GM21526 (cell line): Measurements from ENCODE around the gene KRTAP9-6.

Experiments
- ATAC-seq: cut with Tn5 transposase; IDR thresholded peaks from one replicate; pipeline ENCODE4 v1.9.1; 2021; ENCODE audit warnings: moderate library complexity; ENCODE audit not compliant: unreplicated experiment, low FRiP score

KRTAP9-6 gene

DNA sequence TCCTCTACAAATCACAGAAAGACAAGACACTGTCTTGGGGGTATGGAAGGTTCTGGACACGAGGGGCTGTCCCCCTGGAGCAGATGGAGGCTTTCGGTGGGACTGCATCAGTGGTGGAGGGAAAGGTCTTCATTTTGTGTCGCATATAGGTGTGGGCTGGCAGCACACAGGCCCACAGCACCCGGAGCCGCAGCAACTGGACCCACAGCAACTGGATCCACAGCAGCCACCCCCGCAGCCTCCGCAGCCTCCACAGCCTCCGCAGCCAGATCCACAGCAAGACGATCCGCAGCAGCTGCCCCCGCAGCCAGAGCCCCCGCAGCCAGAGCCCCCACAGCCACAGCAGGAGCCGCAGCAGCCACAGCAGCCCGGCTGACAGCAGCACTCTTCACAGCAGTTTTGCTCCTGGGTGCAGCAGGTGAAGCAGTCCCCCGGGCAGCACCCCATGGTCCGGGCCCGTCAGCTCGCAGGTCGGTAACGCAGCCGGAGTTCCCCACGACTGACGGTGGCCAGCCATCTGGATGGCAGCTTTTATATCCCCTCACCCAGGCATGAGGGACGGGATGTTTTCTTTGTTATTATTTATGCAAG, 50.1 kb downstream of the KRTAP9-6 start, which contains the start of gene KRTAP17-1:
Gene KRTAP17-1, minus strand, starts transcription at position 507 of the 591 bp plus-strand sequence. Its CDS starts 60 bp downstream, at position 447.
- ATAC-seq: no peak
